NCI-H1930 (cell line): ENCODE data around the gene CARMIL1.

Experiments
- DNase-seq, 2 experiments: peaks; one replicate each; lab custom pipeline; 2025; lab: John Stamatoyannopoulos, UW

Gene CARMIL1

DNA sequence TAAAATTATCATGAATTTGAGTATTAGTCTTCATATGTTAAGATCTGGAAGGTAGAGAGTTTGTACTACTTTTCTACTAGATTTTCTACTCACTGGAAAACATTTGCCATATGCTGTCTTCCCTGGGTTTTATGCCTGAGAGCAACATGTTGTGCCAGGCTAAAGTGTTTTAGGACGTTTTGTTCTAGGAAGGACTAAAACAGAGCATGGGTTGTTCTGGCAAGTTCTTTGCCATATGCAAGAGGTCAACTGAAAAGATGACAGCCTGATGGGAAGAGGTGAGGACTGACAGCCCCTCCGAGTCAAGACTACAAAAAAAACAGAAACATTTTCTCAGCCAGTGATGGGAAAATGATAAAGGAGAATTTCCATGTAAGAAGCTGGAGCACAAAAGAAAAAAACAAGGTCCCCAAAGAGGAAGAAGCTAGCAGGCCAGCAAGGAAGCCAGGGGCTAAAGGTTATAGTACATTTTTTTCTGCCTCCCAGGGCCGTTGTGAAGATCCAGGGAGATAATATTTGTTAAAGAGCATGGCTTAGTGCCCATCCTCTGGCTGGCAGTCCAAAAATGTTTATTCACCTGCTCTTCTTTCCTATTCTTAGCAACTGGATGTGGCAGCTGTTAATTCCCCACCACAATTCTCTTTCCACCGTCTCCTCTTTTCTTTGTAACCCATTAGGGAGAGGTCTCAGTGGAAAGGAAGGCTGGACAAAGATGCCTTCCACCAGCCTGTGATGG, 380.6 kb downstream of the CARMIL1 start:
- no peak for DNase-seq

DNA sequence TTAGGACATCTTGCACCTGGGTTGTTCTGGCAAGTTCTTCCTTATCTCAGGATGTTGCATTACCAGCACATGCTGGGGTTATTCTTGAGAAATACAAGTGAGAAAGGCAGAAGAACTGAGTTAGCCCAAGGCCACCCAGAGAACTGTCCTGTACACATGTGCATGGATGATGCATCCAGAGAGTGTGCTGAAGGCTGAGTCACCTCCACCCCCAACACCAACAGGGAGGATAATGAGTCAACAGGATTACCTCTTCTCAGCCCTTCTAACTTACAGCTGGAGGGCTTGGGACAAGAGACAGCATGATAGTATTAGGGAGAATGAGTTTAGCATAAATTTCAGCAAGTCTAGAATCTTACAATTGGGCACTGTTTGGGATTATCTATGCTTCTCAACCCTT, 381.3 kb downstream of the CARMIL1 start:
- DNase-seq, result peak in 1 of 2 experiments; percentile 10

- no peak for DNase-seq
Observed at GRCh38 chr6:25661129-25661779, 382.1 kb downstream of the CARMIL1 start.

DNA sequence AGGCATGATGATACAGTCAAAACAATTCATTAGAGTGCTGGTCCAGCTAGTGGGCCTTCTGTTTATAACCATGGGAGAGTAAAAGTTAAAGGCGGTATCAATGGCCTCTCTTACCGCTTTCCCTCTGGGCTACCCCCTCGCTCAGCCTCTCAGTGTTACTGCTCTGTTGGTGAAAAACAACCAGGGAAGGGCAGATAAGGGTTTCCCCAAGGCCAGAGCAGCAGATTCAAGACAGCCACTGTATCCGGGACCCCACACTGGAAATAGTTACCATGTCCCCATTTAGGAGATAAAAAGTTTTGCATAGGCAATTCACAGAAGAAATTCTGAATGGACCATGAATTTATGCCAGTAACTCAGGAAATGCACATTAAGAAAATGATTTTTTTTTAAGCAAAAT, 386.3 kb downstream of the CARMIL1 start:
- DNase-seq, result no peak

DNA sequence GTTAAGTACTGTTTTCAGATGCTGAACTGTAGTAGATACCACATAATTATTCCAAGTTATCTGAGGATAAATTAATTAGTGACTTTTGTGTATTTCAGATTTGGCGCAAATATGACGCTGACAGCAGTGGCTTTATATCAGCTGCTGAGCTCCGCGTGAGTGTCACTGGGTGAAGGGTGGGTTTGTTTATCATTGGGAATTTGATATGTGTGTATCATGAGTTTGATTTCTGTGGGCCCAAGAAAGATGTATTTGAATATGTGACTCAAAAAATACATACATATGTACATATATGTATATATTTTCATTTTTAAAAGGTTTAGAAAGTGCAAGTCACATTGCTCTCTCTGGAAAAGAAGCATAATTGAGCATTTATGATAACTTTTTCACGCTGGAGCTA, 390.2 kb downstream of the CARMIL1 start:
- no peak for DNase-seq
